HepG2 (cell line): ENCODE measurements around the gene DNAJC7. TPM values are rescaled to one million over a fixed set of nuclear protein-coding genes. Genes with fewer than 3 reads are reported as not detected.

Experiments used
- ATAC-seq: fragments of 200-7000 bp; cut with Tn5 transposase; 3 replicates; pipeline ENCODE4 v1.9.1; 2020; ENCODE audit warnings: mild to moderate bottlenecking, moderate library complexity
- BruUV-seq: library from RNA; stranded (reverse); fragments of 400-500 nt; replicated peaks from 2 replicates; lab custom pipeline; 2021; lab: Mats Ljungman, UMichigan
- CTCF ChIA-PET: fragments of 300-600 bp; formaldehyde crosslinking; extraction: SDS; loops from one replicate; lab custom pipeline; 2021; ENCODE audit warnings: low total read pairs, inconsistent platforms, low intra/inter-chr PET ratio; lab: Yijun Ruan, JAX
- POLR2A ChIA-PET: fragments of 350-600 bp; sonication (Branson Sonifier 250); formaldehyde crosslinking; loops from one replicate; lab custom pipeline; 2020; ENCODE audit warnings: antibody characterized with exemption, inconsistent platforms; lab: Yijun Ruan, JAX
- DNase-seq: peaks from one replicate; pipeline ENCODE4 v3.0.0-alpha.2; 2015; ENCODE audit warnings: low spot score
- FAIRE-seq: peaks from 3 replicates; lab custom pipeline; 2011; peaks lifted over from hg19 to GRCh38; lab: Jason Lieb, UNC
- H2AFZ ChIP-seq: one replicate; pipeline ENCODE4 v1.6.1; 2011; ENCODE audit warnings: low read length, inconsistent platforms
- H3K27ac ChIP-seq: fragments of 300-600 bp; 3 replicates; pipeline ENCODE4 v1.8.0; 2011; ENCODE audit warnings: mixed run types, mild to moderate bottlenecking, mixed read lengths, low read length, inconsistent platforms; ENCODE audit not compliant: insufficient read depth; ENCODE audit errors: extremely low read length
- H3K27me3 ChIP-seq, 2 experiments: fragments of 200-600 bp in 1 of 2; 2 replicates in 1 of 2; 3 replicates in 1 of 2; pipeline versions ENCODE4 v1.6.0 to v1.8.0; 2011; ENCODE audit warnings: low read length in 2 of 2, mild to moderate bottlenecking in 2 of 2, moderate library complexity in 2 of 2, inconsistent platforms in 1 of 2; ENCODE audit not compliant: insufficient read depth in 2 of 2, control insufficient read depth in 1 of 2
- H3K36me3 ChIP-seq, 2 experiments: fragments of 200-600 bp in 1 of 2; replicated peaks in 1 of 2; 2 replicates in 1 of 2; 3 replicates in 1 of 2; pipeline versions ENCODE4 v1.5.1 to v1.8.0; 2011; ENCODE audit warnings: low read length in 2 of 2, inconsistent platforms in 1 of 2; ENCODE audit not compliant: insufficient read depth in 2 of 2, control insufficient read depth in 1 of 2
- H3K4me1 ChIP-seq: 2 replicates; pipeline ENCODE4 v1.5.1; 2012; ENCODE audit warnings: low read length, inconsistent platforms; ENCODE audit not compliant: insufficient read depth
- H3K4me2 ChIP-seq: 2 replicates; pipeline ENCODE4 v1.6.0; 2011; ENCODE audit warnings: low read depth, low read length, inconsistent platforms
- H3K4me3 ChIP-seq, 3 experiments: fragments of 200-600 bp in 1 of 3; sonication (generic), shearing (Covaris generic) in 1 of 3; replicated peaks in 1 of 3; 2 replicates each; pipeline ENCODE4 v1.5.1; 2011 to 2016; ENCODE audit warnings: low read length in 3 of 3, inconsistent platforms in 2 of 3, low read depth in 2 of 3, mild to moderate bottlenecking in 2 of 3, control low read depth in 1 of 3, mixed read lengths in 1 of 3; ENCODE audit not compliant: insufficient read depth in 1 of 3
- H3K79me2 ChIP-seq: one replicate; pipeline ENCODE4 v1.6.1; 2011; ENCODE audit warnings: low read length, inconsistent platforms; ENCODE audit not compliant: insufficient read depth
- H3K9ac ChIP-seq: 2 replicates; pipeline ENCODE4 v1.6.0; 2011; ENCODE audit warnings: mild to moderate bottlenecking, low read depth, low read length, inconsistent platforms; ENCODE audit not compliant: insufficient read depth
- H3K9me3 ChIP-seq: 2 replicates; pipeline ENCODE4 v1.5.1; 2012; ENCODE audit warnings: mild to moderate bottlenecking, low read length
- H4K20me1 ChIP-seq: 2 replicates; pipeline ENCODE4 v1.6.0; 2011; ENCODE audit warnings: inconsistent platforms, mild to moderate bottlenecking, low read length, moderate library complexity; ENCODE audit not compliant: insufficient read depth
- CAMTA2 ChIP-seq: sonication (generic); formaldehyde crosslinking; IDR thresholded peaks from 2 replicates; pipeline ENCODE4 v1.4.0; 2020; ENCODE audit warnings: mild to moderate bottlenecking, missing genetic modification reagents, borderline replicate concordance
- CHD4 ChIP-seq: fragments of 200-600 bp; sonication (generic); IDR thresholded peaks from 2 replicates; pipeline ENCODE4 v1.7.0; 2017; ENCODE audit warnings: mild to moderate bottlenecking, low read length, borderline replicate concordance
- FOXK2 ChIP-seq: fragments of 450-650 bp; IDR thresholded peaks from 2 replicates; pipeline ENCODE4 v1.6.1; 2016
- GTF2F1 ChIP-seq: fragments of 150-350 bp; IDR thresholded peaks from 2 replicates; pipeline ENCODE4 v1.6.1; 2014; ENCODE audit warnings: low read length
- NFKBIZ ChIP-seq: IDR thresholded peaks from 2 replicates; pipeline ENCODE4 v1.6.1; 2018; ENCODE audit warnings: missing genetic modification reagents, missing compliant biosample characterization
- REPIN1 ChIP-seq: sonication (generic); formaldehyde crosslinking; IDR thresholded peaks from 2 replicates; pipeline ENCODE4 v1.8.0; 2022; ENCODE audit warnings: missing genetic modification reagents, low read depth, mild to moderate bottlenecking, borderline replicate concordance
- SIN3A ChIP-seq: IDR thresholded peaks from 2 replicates; pipeline ENCODE4 v1.6.1; 2011; ENCODE audit warnings: low read depth, mild to moderate bottlenecking, control low read depth, low read length, borderline replicate concordance
- SSRP1 ChIP-seq: IDR thresholded peaks from 2 replicates; pipeline ENCODE4 v1.6.1; 2016; ENCODE audit warnings: control low read depth
- TFAP4 ChIP-seq: sonication (generic); IDR thresholded peaks from 2 replicates; pipeline ENCODE4 v1.6.1; 2016; ENCODE audit warnings: low read depth, borderline replicate concordance
- ZNF18 ChIP-seq: sonication (generic); formaldehyde crosslinking; IDR thresholded peaks from 2 replicates; pipeline ENCODE4 v1.8.0; 2022; ENCODE audit warnings: mild to moderate bottlenecking, missing genetic modification reagents; ENCODE audit not compliant: insufficient replicate concordance
- ZNF615 ChIP-seq: sonication (generic); formaldehyde crosslinking; IDR thresholded peaks from 2 replicates; pipeline ENCODE4 v1.5.0; 2020; ENCODE audit warnings: mild to moderate bottlenecking, missing genetic modification reagents, borderline replicate concordance
- ZNF776 ChIP-seq: sonication (generic); formaldehyde crosslinking; IDR thresholded peaks from 2 replicates; pipeline ENCODE4 v1.4.0; 2020; ENCODE audit warnings: mild to moderate bottlenecking, missing genetic modification reagents
- ZNF784 ChIP-seq: sonication (generic); formaldehyde crosslinking; IDR thresholded peaks from 2 replicates; pipeline ENCODE4 v1.5.1; 2020; ENCODE audit warnings: missing genetic modification reagents, mild to moderate bottlenecking, borderline replicate concordance
- ZNF839 ChIP-seq: sonication (generic); formaldehyde crosslinking; IDR thresholded peaks from 2 replicates; pipeline ENCODE4 v1.4.0; 2020; ENCODE audit warnings: missing genetic modification reagents, mild to moderate bottlenecking, borderline replicate concordance
- ZSCAN20 ChIP-seq: sonication (generic); formaldehyde crosslinking; IDR thresholded peaks from 2 replicates; pipeline ENCODE4 v1.4.0; 2020; ENCODE audit warnings: missing genetic modification reagents, mild to moderate bottlenecking, borderline replicate concordance
- WGBS: methylation state at CpG from one replicate; pipeline ENCODE4 v1.1.6; 2017; ENCODE audit warnings: low lambda C conversion rate; 5-methylcytosine and 5-hydroxymethylcytosine counted together
- in situ Hi-C: cut with HindIII; loops from 2 replicates; pipeline ENCODE4 v1.10.0; 2017; ENCODE audit warnings: low pct_unique_long_range_greater_than_20kb; ENCODE audit not compliant: extremely low pct_ligation_motif_present
- intact Hi-C: fragments of 100-400 bp; cut with micrococcal nuclease; formaldehyde crosslinking; loops from one replicate; pipeline ENCODE4 v1.10.0; 2022; ENCODE audit not compliant: unreplicated experiment
- polyA plus RNA-seq, 8 experiments: library from polyadenylated mRNA; depleted of rRNA in 3 of 8; stranded (reverse) in 7 of 8; unstranded in 1 of 8; fragments of >200 nt; fragmentation: Illumina TruSeq in 4 of 8; extraction: Trizol in 4 of 8; gene quantifications; 2 replicates each; pipeline versions ENCODE4 v1.2.1 to v1.2.3, GENCODE V29; 2011 to 2016; ENCODE audit warnings: low read depth in 4 of 8, missing spikeins in 1 of 8, mixed read lengths in 1 of 8; ENCODE audit not compliant: insufficient read depth in 1 of 8
- total RNA-seq, 5 experiments: library from RNA; depleted of rRNA; stranded (reverse); fragments of >200 nt; fragmentation: Illumina TruSeq; extraction: Trizol; gene quantifications; 2 replicates each; pipeline ENCODE4 v1.2.3, GENCODE V29; 2016; ENCODE audit warnings: low read depth in 1 of 5

The DNAJC7 gene
- total and polyA plus RNA-seq, 2 of the 13 experiments (the other 11 are each of a cell fraction or from before 2014, with no cell fraction given): 47.7 to 132 TPM

- Histone ChIP-seq H3K4me1 (peaks cover 75% of the 10 kb centered on the region), H3K4me2 (peak overlapping the region; percentile 91), H3K9ac (peak overlapping the region; percentile 97), H3K36me3 (peaks cover 2 to 12% of the 10 kb centered on the region in 2 experiments; a peak in 4 of 5 replicates), H4K20me1 (no peaks in the 10 kb centered on the region; the same call in 1 of the 2 replicates), H3K27ac (peak overlapping the region; percentile 84), H3K27me3 (peaks cover 0 to 3% of the 10 kb centered on the region in 2 experiments; a peak in 1 of 5 replicates), H2AFZ (no peak overlapping the region), H3K4me3 (peak overlapping the region; percentile 76 to 96 (median 89)), H3K79me2 (peaks cover 80% of the 10 kb centered on the region), H3K9me3 (no peaks in the 10 kb centered on the region)
- ChIA-PET CTCF (no interaction called here), POLR2A (interaction anchor here (1.0 to 7.5 kb wide), 14 partner anchors 7 to 328 kb away, joined by 3 to 183 read pairs (median 10); partner anchors contain the start of genes CNP, EIF1 and KAT2A)
- TF ChIP-seq CAMTA2 (CRISPR knock-in tag): 0 out of 2 replicates have a peak, but pooled peaks have one; percentile 16
- TF ChIP-seq CHD4: 0 out of 2 replicates have a peak, but pooled peaks have one; percentile 7
- no peak for TF ChIP-seq TFAP4
- TF ChIP-seq ZNF776: no peak
- TF ChIP-seq SIN3A: 0 out of 2 replicates have a peak, but pooled peaks have one; percentile 10
- 0 out of 2 replicates have a peak, but pooled peaks have one; percentile 21 for TF ChIP-seq SSRP1
- no peak for TF ChIP-seq ZNF615 (CRISPR knock-in tag)
- TF ChIP-seq ZSCAN20 (CRISPR knock-in tag): 0 out of 2 replicates have a peak, but pooled peaks have one; percentile 4
- TF ChIP-seq GTF2F1: no peak
- TF ChIP-seq REPIN1 (CRISPR knock-in tag): 0 out of 2 replicates have a peak, but pooled peaks have one; percentile 32
- TF ChIP-seq ZNF18 (CRISPR knock-in tag): no peak
- TF ChIP-seq ZNF839 (CRISPR knock-in tag): no peak
- 0 out of 2 replicates have a peak, but pooled peaks have one; percentile 55 for TF ChIP-seq NFKBIZ (CRISPR knock-in tag)
- 0 out of 2 replicates have a peak, but pooled peaks have one; percentile 31 for TF ChIP-seq ZNF784 (CRISPR knock-in tag)
- no peak for TF ChIP-seq FOXK2
- in situ Hi-C loops (loop anchor here (5.0 kb wide), 1 partner anchor 49 kb away; the partner anchor contains the start of gene CNP), intact Hi-C loops (loop anchor here (2.0 kb wide), 1 partner anchor 14 kb away; no protein-coding TSS in a partner anchor)
- no peak for FAIRE-seq
- no peak for ATAC-seq
- 3% methylated on average over 12 of the region's 12 CpGs for WGBS
- no TSS peak for BruUV-seq
- DNase-seq: no peak
Observed at GRCh38 chr17:42016411-42016831, 818 bp downstream of the DNAJC7 start.
